ENCODE data around the gene NFATC4. TPM values are rescaled to one million over a fixed set of nuclear protein-coding genes. Genes with fewer than 3 reads are reported as not detected.
"Not testable (repeated sequence)": the region's sequence is repeated elsewhere in the genome, so short reads cannot be mapped to it uniquely, and the experiment has no call there.

NFATC4 gene
- total RNA-seq, 1 donor from 2014 or later, result 67.2 TPM

GRCh38 chr14:24387579-24387978, 19.6 kb downstream of the NFATC4 start:
- not testable (repeated sequence) for DNase-seq (ENCODE audit: low spot score)

GRCh38 chr14:24388474-24389179, 20.6 kb downstream of the NFATC4 start:
- DNase-seq (ENCODE audit: low spot score), result no peak

- no peak for DNase-seq (ENCODE audit: low spot score)
These were observed 21.4 kb downstream of the NFATC4 start for GRCh38 chr14:24389226-24389848.

GRCh38 chr14:24390701-24391468, 22.9 kb downstream of the NFATC4 start:
- no peak for DNase-seq (ENCODE audit: low spot score)

DNA sequence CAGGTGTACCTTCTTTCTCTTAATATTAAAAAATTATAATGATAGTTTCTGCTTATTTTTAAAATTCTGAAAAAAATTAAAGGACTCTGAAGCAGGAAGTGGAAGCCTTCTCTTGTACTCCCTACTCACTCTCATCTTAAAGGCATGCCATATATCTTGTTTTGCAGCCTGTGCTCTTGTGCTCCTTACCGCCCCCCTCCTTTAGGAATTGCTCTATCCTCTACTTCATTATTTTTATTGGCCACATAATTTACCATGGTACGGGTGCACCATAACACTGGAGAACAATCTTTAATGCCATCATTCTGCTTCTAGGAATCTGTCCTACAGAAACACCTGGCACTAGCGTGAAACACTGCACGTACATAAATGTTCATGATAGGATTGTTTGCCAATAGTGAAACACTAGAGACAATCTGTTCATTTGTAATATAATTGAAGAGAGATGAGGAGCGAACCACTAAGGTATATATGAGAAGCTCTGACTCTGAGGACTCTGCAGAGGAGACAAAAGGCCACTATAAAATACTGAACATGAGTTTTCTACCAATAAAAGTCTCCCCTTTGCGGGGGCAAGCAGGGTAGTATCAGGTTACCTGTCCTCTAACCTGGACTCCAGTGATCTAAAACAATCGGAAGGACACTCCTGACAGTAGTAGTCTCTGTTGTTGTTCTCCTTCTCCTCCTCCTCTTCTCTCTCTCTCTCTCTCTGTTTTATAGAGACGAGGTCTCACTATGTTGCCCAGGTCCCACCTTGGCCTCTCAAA, 24.5 kb downstream of the NFATC4 start:
- DNase-seq (ENCODE audit: low spot score), result no peak

DNA sequence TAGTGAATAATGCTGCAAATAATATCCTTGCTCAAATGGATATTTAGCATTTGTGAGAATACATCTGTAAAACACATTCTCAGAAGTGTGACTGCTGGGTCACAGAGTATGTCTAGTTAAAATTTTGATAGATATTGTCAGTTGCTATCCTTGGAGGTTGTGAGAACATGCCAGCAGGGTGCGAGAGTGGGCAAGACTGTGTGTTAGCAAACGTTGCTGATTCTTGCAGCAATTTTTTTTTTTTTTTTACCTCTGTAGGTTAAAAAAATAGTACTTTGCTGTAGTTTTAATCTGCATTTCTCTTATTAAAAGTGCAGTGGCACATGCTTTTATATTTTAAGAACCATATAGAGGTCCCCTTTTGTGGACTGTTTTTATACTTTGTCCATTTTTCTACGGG, 26.3 kb downstream of the NFATC4 start:
- DNase-seq (ENCODE audit: low spot score), result no peak

GRCh38 chr14:24395609-24396582, 27.9 kb downstream of the NFATC4 start:
- DNase-seq (ENCODE audit: low spot score), result no peak

DNA sequence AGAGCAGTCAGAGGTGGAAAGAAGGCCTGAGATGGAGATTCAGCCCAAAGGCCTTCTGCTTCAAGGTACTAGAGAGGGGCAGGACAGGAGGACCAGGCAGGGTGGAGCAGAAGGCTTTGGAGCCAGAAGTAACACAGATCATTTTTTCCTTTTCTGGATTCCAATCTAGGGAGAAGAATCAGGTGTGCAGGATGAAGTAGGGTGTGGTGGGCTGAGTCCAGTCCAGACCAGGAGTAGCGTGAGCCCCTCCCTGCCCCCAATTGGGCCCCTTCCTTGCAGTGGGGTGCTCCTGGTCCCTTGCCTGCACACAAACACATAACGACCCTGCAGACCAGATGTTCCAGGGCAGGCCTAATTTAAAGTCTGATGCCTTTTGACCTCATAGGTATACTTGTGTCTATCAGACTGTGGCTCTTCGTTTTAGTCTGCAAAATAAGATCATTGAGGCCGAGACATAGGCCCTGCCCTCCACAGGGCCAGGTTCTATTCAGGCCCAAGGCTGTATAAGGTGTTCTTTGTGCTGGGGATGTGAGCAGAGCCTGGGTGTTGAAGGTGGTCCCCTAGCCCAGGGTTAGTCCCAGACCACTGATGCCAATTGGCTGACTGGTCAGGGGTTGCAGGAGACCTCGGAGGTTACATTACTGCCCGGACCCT, 29.8 kb downstream of the NFATC4 start:
- DNase-seq (ENCODE audit: low spot score), result no peak

DNA sequence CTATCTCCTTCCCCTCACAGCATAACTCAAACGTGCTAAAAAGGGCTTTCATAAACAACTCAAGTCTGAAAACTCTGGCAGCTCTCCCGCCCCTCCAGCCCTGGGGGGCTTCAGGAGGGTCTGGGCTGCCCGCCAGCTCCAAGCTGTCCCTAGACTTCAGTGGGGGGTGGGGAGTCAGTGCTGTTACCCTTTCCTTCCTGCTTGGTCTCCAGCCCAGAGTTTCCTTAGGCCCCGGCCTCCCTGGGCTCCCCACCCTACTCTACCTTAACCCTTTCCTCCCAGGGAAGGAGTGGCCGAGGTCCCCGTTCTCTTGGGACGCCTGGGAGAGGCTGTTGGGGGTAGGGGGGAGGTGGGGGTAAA, 30.3 kb downstream of the NFATC4 start:
- no peak for DNase-seq (ENCODE audit: low spot score)

GRCh38 chr14:24398653-24399446, 30.9 kb downstream of the NFATC4 start, which contains the start of gene NYNRIN:
Gene NYNRIN, plus strand, starts transcription at chr14:24399003. Its CDS starts 244 bp downstream, at chr14:24399247.
- peak; percentile 59 for DNase-seq (ENCODE audit: low spot score)

GRCh38 chr14:24399447-24399822, 31.5 kb downstream of the NFATC4 start:
- DNase-seq (ENCODE audit: low spot score), result no peak

DNA sequence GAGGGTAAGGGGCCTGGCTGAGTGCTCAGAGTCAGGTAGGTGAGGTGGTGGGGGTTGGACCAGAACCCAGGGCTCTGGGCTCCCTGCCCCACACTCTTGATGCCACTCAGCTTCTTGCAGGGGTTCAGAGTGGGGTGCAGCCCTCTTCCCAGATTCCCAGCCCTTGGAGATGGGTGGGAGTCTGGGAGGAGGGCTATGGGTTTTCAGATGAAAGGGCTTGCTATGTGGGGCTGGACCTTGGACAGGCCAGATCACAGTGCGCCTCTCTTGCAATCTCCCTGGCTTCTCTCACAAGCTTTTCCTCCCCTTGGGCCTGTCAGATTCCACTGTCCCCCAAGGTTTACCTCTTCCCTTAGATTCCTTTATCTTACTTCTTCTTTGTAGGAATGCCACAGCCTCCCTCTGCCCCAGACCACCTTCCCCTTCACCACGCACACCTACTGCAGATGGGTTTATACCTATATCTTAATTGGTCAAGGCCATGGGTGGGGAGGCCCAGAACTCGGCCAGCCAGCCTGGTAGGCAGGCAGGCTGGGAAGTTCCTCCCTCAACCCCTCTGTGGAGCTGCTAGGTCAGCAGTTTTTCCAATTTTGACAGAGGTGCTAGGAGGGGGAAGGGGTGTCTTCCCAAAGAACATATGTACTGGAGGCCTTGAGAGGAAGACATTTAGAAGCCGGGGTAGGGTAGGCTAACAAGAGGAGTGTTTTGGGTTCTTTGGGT, 32.2 kb downstream of the NFATC4 start:
- no peak for DNase-seq (ENCODE audit: low spot score)

GRCh38 chr14:24401810-24402702, 34.1 kb downstream of the NFATC4 start:
- no peak for DNase-seq (ENCODE audit: low spot score)

- no peak for DNase-seq (ENCODE audit: low spot score)
These were observed 35.5 kb downstream of the NFATC4 start for GRCh38 chr14:24403294-24403998.

DNA sequence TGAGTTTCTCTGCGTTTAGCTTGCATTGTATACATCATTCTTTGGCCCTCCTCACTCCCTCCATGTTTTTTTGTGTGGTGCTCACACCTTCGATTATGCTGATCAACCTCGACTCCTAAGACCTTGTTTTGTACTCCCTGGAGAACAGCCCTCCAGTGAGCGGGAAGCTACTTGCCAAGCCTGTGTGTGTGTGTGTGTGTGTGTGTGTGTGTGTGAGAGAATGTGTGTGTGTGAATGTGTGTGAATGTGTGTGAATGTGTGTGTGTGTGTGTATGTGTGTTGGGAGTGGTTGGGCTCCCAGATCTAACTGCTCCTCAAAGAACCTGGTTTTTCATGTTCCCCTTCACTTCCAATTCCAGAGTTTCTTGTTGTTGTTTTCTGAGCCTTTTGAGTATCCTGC, 36.8 kb downstream of the NFATC4 start:
- DNase-seq (ENCODE audit: low spot score), result no peak

DNA sequence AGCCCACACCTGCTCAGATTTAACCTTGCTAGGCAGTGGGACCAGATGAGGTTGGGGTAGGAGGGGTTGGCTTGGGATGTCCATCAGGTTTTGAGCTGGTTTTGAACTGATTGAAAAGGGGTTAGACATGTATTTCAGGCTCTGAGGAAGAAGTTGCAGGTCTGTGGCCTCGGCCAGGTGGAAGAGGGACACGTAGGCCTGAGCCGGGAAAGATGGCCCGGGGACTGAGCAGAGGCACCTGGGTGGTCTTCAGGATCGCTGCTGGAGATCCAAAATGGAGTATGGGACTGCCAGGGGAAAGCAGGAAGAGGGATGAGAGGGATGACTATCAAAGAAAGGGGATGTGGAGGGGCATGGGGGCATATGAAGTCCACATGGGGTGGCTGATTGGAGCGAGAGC, 38.4 kb downstream of the NFATC4 start:
- DNase-seq (ENCODE audit: low spot score), result no peak

Measured in ureter (tissue), 1 donor.